Stimulated activated naive B cell treated with anti-CD40 and anti-IgM and Interleukin-4, amounts not matched to agents 10 μg/mL and 1 μg/mL and 100 μg/mL, for 72 hours (primary cell): Measurements from ENCODE around the gene CSRNP3.
A peak's percentile ranks its signal among the peaks of the same experiment; 100 is the strongest.
"Not testable (repeated sequence)": the region's sequence is repeated elsewhere in the genome, so short reads cannot be mapped to it uniquely, and the experiment has no call there.

Experiments
- ATAC-seq, 2 donors: fragments of 150-1000 bp; cut with Tn5 transposase; replicated peaks; 2 replicates each; pipeline ENCODE4 v1.10.0; 2021; ENCODE audit warnings: moderate library complexity in 1 of 2
- DNase-seq: peaks from one replicate; pipeline ENCODE4 v3.0.0; 2021
- H3K27ac Mint-ChIP-seq: one replicate; pipeline ENCODE4 v1.8.0; 2022; ENCODE audit warnings: mild to moderate bottlenecking, mixed read lengths
- H3K27me3 Mint-ChIP-seq, 2 donors: one replicate each; pipeline ENCODE4 v1.8.0; 2022; ENCODE audit warnings: mixed read lengths in 2 of 2
- H3K36me3 Mint-ChIP-seq, 2 donors: one replicate each; pipeline ENCODE4 v1.8.0; 2022; ENCODE audit warnings: mixed read lengths in 2 of 2, mild to moderate bottlenecking in 1 of 2
- H3K4me1 Mint-ChIP-seq, 2 donors: one replicate each; pipeline ENCODE4 v1.8.0; 2022; ENCODE audit warnings: mixed read lengths in 2 of 2, mild to moderate bottlenecking in 1 of 2
- H3K4me3 Mint-ChIP-seq, 2 donors: one replicate each; pipeline ENCODE4 v1.8.0; 2022; ENCODE audit warnings: mild to moderate bottlenecking in 2 of 2, mixed read lengths in 2 of 2, moderate library complexity in 1 of 2
- H3K9me3 Mint-ChIP-seq, 2 donors: one replicate each; pipeline ENCODE4 v1.8.0; 2022; ENCODE audit warnings: mixed read lengths in 2 of 2, mild to moderate bottlenecking in 1 of 2

The CSRNP3 gene

DNA sequence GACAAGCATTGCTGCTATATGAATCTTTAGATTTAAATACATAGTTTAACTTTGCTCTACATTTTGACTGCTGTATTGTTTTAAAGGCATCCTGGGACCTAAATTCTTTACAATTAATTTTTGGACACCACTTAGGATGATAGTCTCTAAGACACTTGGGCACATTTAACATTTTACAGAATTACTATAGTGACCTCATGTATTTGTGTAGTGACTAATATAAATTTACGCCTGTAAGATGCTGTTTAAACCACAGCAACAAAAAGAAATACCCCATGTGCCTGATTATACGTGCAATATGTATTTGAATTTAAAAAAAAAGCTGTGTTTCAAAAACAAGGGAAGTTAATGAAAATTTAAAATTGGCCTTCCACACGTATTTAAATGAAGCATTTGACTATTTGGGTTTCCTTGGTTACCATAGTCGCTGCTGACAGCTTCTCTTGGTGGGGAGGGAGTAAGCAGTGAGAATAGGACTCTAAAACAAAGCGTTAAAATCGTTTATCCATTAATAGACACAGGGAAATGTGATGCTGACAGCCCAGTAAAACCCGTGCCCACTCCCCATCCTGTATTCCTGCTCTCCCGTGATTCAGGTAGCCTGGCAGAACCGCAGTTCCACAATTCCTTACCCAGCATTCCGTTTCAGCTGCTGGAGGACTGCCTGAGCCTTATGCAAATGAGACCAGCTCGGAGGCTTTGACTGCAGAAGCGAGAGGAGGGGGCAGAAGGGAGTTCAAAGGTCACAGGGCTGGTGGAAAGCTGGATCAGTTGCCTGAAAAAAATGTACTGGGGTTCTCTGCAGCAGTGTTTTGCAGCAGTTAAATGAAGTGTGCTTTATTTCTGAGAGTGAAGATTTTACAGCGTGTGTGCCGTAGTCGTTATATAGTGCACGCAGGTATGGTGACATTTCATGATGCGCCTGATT lies 104.3 kb downstream of the CSRNP3 start:
- peaks cover 4 to 5% of the 10 kb centered on the region in 2 donors for H3K27me3 Mint-ChIP-seq
- peak overlapping the region; percentile 33 to 46 for H3K4me3 Mint-ChIP-seq
- H3K27ac Mint-ChIP-seq = no peak overlapping the region
- peaks cover 0 to 3% of the 10 kb centered on the region in 2 donors for H3K4me1 Mint-ChIP-seq
- no peaks in the 10 kb centered on the region for H3K36me3 Mint-ChIP-seq
- DNase-seq (no peak), ATAC-seq (peak in 1 of 2 donors; percentile 23)
- H3K9me3 Mint-ChIP-seq = no peaks in the 10 kb centered on the region

DNA sequence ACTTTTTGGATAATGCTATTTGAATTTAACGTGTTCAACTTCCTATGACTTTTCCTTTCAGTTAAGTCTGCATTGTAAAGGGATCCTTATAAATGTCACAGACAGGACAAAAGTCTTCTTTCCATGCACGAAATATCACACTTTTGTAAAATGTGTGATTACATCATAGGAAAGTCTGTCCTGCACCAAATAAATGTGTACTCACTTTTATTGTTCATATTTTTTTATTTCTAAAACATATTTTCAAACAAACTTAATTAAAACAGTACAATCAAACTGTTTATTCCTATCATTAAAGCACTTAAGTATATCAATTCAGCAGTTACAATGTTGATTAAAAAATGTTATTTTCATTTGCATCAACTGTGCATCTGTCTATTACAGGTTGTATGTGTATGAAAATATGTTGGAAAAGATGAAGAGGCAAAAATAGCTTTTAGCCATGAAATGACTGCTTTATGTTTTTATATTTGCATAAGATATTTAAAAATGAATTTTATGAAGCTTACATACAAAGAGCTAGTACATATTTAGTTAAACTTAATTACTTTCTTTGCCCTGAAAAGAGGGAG lies 105.6 kb downstream of the CSRNP3 start:
- no peak for ATAC-seq

DNA sequence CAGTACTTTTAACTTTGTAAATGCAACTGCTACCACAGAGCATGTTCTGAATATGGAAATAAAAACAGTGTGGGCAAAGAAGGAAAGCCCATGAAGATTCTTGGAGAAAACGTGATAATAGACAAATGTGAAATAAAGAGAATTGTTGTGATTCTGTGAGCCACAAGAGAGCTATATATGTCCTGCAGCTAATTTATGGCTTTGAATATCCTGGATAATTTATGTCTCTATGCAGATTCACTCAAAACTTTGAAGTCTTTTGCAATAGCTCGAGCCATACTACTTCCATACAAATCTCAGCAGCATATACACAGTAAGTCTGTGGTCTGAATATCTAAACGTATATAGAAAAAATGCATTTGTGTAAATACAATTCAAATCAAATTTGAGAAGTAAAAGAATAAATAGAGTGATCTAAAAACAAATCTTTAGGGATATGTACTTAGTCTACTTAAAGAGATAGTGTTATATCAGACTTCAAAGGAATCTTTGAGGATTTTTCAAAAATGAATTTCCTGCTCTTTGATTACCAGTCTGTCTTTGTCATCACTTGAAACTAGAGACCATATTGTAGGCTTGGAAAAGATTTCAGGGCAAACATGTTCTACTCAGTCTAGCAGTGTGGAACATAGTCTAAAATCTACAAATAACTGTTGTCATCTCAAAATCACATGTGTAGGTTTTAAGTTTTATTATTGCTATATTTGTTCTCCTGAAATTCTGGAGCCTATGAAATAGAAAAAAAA lies 107.1 kb downstream of the CSRNP3 start:
- H3K27me3 Mint-ChIP-seq = peaks cover 4 to 5% of the 10 kb centered on the region in 2 donors
- H3K36me3 Mint-ChIP-seq = no peaks in the 10 kb centered on the region
- no peaks in the 10 kb centered on the region for H3K9me3 Mint-ChIP-seq
- H3K4me1 Mint-ChIP-seq = peaks cover 0 to 3% of the 10 kb centered on the region in 2 donors
- ATAC-seq (no peak), DNase-seq (no peak)
- no peak overlapping the region for H3K4me3 Mint-ChIP-seq
- H3K27ac Mint-ChIP-seq = no peak overlapping the region

More for the DNA sequence above, 105.6 kb downstream of the CSRNP3 start:
- no peak overlapping the region for H3K27ac Mint-ChIP-seq
- DNase-seq = no peak
- no peak overlapping the region for H3K4me3 Mint-ChIP-seq
- peaks cover 4 to 5% of the 10 kb centered on the region in 2 donors for H3K27me3 Mint-ChIP-seq
- no peaks in the 10 kb centered on the region for H3K36me3 Mint-ChIP-seq
- H3K4me1 Mint-ChIP-seq = peaks cover 0 to 3% of the 10 kb centered on the region in 2 donors
- no peaks in the 10 kb centered on the region for H3K9me3 Mint-ChIP-seq

DNA sequence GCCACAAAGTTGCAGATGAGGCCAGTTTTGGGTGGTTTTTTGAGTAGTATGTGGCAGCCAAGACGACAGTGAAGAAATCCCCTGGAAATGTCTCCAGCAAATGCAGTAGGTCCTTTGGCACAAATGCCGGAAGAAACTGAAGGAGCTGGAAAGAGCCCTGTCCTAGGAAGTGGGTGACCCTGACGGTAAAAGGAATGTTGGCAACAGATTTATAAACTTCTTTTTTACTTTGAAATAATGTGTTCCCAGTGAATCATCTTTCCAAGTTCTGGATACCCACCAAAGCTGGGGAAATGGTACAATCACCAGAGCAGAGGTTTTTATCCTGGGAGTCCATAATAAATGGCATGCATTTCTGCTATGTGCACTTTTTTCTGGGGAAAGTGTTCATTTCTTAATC lies 112.9 kb downstream of the CSRNP3 start:
- Mint-ChIP-seq H3K4me3 (no peak overlapping the region), H3K27ac (no peak overlapping the region), H3K36me3 (no peaks in the 10 kb centered on the region), H3K27me3 (peaks cover 0 to 7% of the 10 kb centered on the region in 2 donors), H3K4me1 (peaks cover 4 to 7% of the 10 kb centered on the region in 2 donors), H3K9me3 (no peaks in the 10 kb centered on the region)
- no peak for DNase-seq
- no peak for ATAC-seq

DNA sequence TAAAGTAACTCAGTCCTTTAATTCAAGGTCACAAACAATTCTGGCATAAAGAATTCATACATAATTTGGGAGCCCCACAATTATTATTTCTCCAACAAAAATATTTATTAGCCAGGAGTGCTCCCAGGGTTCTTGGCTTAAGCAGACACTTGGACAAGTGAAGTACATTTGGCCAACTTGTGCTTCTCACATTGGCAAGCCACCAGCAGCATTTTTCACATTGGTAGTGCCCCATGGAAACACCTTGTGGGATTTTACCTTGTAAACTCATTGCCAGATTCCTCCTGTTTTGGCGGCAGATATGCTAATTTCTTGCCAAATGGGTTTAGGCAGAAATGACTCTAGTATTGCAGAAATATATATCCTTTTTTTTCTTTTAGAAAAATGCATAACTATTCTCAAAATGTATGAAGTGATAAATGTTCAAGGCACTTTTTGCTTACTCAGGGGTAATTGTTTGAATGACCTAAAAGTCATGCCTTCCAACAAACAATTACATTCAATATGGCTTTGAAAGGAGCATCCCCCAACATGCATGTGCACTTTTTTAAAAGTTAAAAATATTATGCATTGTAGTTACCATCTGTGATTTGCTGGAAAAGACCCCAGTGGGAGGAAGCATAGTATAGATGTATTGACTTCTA lies 113.5 kb downstream of the CSRNP3 start:
- H3K27ac Mint-ChIP-seq = no peak overlapping the region

DNA sequence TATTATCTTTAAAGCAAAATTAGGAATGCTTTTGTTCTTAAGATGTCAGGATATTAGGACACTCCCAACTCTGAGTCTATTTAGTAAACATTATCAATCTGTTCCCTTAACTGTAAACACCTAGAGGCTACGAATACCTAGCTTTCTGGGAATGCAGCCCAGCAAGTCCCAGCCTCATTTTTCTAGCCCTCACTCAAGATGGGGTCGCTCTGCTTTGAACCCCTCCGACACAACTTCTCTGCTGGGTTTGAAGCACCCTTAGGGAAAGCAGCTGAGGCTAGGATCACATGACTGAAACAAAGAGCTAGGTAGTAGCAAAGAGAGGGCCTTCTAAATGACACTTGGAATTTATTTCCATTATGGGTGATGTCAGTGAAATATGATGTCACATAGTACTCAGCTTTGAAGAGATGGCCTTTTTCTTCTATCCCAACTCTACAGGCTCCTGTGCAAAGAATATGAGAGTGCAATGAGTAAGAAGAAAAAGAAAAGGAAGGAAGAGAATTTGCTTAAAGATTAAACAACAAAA lies 114.7 kb downstream of the CSRNP3 start:
- ATAC-seq = no peak
- H3K36me3 Mint-ChIP-seq = peaks cover 0 to 3% of the 10 kb centered on the region in 2 donors

More for the DNA sequence above, 113.5 kb downstream of the CSRNP3 start:
- no peak for ATAC-seq
- Mint-ChIP-seq H3K4me3 (no peak overlapping the region), H3K36me3 (peaks cover 0 to 3% of the 10 kb centered on the region in 2 donors), H3K9me3 (peaks cover 0 to 2% of the 10 kb centered on the region in 2 donors), H3K27me3 (peaks cover 0 to 7% of the 10 kb centered on the region in 2 donors), H3K4me1 (peaks cover 5 to 11% of the 10 kb centered on the region in 2 donors)
- no peak for DNase-seq

DNA sequence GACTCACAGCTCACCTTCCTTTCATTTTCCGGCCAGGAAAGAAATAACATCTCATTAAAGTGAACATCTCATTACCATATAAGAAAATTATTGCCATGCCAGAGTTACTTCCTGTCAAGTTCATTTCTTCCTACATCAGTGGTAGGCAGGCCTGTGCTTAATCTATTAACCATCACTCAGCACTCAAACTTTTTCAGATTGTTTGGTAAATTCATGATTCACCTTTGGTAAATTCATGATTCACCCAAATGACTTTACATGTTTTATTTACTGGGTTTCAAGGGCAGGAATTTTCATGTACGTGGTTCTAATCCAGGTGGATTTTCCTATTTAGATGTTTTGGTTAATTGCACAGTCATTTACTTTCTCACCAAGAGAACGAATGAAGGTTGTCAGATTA lies 116.5 kb downstream of the CSRNP3 start:
- peaks cover 4 to 7% of the 10 kb centered on the region in 2 donors for H3K36me3 Mint-ChIP-seq
- H3K9me3 Mint-ChIP-seq = peaks cover 4 to 8% of the 10 kb centered on the region in 2 donors
- H3K27ac Mint-ChIP-seq = no peak overlapping the region
- no peak overlapping the region for H3K4me3 Mint-ChIP-seq
- peaks cover 9 to 16% of the 10 kb centered on the region in 2 donors for H3K4me1 Mint-ChIP-seq
- no peak for ATAC-seq
- DNase-seq = no peak
- peaks cover 2 to 8% of the 10 kb centered on the region in 2 donors for H3K27me3 Mint-ChIP-seq

More for the DNA sequence above, 114.7 kb downstream of the CSRNP3 start:
- Mint-ChIP-seq H3K27ac (no peak overlapping the region), H3K9me3 (peaks cover 0 to 3% of the 10 kb centered on the region in 2 donors), H3K27me3 (peaks cover 0 to 7% of the 10 kb centered on the region in 2 donors), H3K4me3 (no peak overlapping the region), H3K4me1 (peaks cover 5 to 11% of the 10 kb centered on the region in 2 donors)
- DNase-seq = no peak

DNA sequence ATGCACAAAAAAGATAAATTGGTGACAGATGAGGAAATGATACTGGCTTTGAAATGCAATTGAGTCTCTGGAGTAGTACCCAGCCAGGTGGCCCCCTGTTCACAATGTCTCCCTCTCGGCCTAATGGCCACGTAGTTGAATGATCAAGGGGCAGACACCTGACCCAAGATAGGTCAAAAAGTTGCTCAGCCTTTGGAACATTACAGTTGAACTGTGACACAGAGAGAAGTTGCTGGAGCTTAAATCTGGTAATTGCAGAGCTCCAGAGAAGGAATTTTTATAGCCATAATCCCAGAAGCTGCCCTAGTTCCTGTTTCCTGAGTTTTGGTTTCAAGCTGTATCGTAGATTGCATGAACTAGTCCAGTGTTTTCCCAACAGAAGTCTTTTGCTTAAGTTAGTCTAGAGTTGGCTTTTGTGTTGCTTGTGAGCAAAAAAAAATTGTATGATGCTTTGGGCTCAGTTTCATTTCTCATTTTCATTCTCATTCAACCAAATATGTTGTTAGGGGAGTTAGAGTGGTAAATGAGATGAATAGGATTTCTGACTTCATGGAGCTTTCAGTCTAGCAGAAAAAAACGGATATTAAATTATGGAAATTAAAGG lies 117.9 kb downstream of the CSRNP3 start:
- peak; percentile 94 to 95 for ATAC-seq
- peak overlapping the region; percentile 37 for H3K27ac Mint-ChIP-seq
- peaks cover 3 to 4% of the 10 kb centered on the region in 2 donors for H3K27me3 Mint-ChIP-seq

DNA sequence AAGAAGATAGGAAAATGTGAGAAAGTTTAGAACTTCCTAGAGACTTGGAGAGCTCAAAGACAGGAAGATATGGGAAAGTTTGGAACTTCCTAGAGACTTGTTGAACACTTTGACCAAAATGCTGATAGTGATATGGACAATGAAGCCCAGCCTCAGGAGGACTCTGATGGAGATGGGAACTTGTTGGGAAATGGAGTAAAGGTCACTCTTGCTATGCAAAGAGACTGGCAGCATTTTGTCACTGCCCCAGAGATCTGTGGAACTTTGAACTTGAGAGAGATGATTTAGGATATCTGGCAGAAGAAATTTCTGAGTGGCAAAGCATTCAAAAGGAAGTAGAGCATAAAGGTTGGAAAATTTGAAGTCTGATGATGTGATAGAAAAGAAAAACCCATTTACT lies 121.5 kb downstream of the CSRNP3 start:
- not testable (repeated sequence) for H3K9me3 Mint-ChIP-seq, DNase-seq, H3K27me3 Mint-ChIP-seq, ATAC-seq, H3K4me3 Mint-ChIP-seq, H3K36me3 Mint-ChIP-seq
- Mint-ChIP-seq H3K4me1 (peaks cover 13 to 29% of the 10 kb centered on the region in 2 donors), H3K27ac (peak overlapping the region; percentile 83)

More for the DNA sequence above, 117.9 kb downstream of the CSRNP3 start:
- Mint-ChIP-seq H3K4me3 (peak overlapping the region in 1 of 2 donors; percentile 35), H3K9me3 (peaks cover 6 to 10% of the 10 kb centered on the region in 2 donors), H3K4me1 (peaks cover 10 to 19% of the 10 kb centered on the region in 2 donors), H3K36me3 (peaks cover 5 to 9% of the 10 kb centered on the region in 2 donors)
- peak; percentile 2 for DNase-seq

DNA sequence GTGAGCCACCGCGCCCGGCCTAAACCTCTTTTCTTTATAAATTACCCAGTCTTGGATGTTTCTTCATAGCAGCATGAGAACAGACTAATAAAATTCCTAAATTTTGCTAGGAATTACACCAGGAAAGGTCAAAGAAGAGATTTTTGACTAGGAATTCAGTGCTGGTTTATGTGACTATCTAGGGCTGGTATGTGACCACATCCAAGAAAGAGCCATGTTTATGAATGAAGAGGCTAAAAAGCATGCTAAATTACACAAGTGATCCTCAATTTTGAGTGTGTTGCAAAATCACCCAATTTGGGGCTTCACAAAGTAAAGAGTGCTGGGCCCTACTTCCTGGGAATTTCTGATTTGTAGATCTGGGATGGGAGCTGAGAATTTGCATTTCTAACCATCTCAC lies 123.6 kb downstream of the CSRNP3 start:
- Mint-ChIP-seq H3K27me3 (peaks cover 3 to 4% of the 10 kb centered on the region in 2 donors), H3K4me1 (peaks cover 7 to 18% of the 10 kb centered on the region in 2 donors), H3K36me3 (peaks cover 5 to 6% of the 10 kb centered on the region in 2 donors), H3K9me3 (peaks cover 6 to 8% of the 10 kb centered on the region in 2 donors), H3K4me3 (no peak overlapping the region), H3K27ac (peak overlapping the region; percentile 3)
- no peak for DNase-seq
- no peak for ATAC-seq

DNA sequence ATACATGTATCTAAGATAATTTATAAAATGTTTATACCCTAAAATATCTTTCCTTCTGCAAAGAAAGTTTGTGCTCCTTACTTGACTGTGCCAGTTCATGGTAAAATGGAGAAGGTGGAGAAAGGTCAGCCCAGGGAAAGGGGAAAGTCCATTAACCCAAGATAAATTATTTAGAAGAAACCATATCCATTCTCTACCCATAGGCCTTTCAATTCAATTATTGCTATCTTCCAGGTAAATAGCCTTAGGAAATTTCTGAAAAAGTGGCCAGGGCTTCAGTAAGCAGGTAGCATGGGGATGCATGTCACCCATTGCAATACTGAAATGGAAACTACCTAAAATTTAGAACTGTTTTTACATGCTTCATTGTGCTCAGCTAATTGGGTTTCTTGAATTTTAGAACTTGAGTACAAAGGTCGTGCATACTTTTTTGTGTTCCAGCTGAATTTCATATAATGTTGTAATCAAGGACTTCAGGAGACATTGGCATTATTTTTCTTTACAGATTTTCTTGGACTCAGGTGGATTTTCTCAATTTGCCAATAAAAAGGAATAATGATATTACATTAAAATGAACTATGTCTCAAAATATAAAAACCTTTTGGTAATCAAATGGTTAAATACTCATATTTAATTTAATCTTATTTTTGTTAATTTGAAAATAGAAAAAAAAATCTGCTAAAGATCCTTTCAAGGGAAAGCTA lies 124.9 kb downstream of the CSRNP3 start:
- Mint-ChIP-seq H3K4me1 (peaks cover 7 to 23% of the 10 kb centered on the region in 2 donors), H3K27me3 (peaks cover 3 to 10% of the 10 kb centered on the region in 2 donors), H3K4me3 (no peak overlapping the region), H3K36me3 (peaks cover 5 to 6% of the 10 kb centered on the region in 2 donors), H3K9me3 (peaks cover 6% of the 10 kb centered on the region in 2 donors), H3K27ac (no peak overlapping the region)
- no peak for DNase-seq
- ATAC-seq = peak; percentile 42 to 54

DNA sequence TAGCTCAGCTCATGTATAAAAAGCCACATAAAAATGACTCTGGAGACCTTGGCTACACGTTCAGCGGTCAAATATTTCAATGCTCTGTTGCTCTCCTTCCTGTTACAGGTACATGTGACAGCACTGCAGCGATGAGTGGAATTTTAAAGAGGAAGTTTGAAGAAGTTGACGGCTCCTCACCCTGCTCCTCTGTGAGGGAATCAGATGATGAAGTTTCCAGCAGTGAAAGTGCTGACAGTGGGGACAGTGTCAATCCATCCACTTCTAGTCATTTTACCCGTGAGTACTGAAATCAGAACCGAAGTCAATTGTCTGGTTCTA lies 125.4 kb downstream of the CSRNP3 start:
- H3K36me3 Mint-ChIP-seq = peaks cover 5 to 6% of the 10 kb centered on the region in 2 donors
- no peak overlapping the region for H3K27ac Mint-ChIP-seq
- DNase-seq = peak; percentile 35
- peaks cover 7 to 23% of the 10 kb centered on the region in 2 donors for H3K4me1 Mint-ChIP-seq
- peaks cover 3 to 10% of the 10 kb centered on the region in 2 donors for H3K27me3 Mint-ChIP-seq
- peak overlapping the region; percentile 56 to 60 for H3K4me3 Mint-ChIP-seq
- ATAC-seq = peak; percentile 98 to 99
- peaks cover 6% of the 10 kb centered on the region in 2 donors for H3K9me3 Mint-ChIP-seq

DNA sequence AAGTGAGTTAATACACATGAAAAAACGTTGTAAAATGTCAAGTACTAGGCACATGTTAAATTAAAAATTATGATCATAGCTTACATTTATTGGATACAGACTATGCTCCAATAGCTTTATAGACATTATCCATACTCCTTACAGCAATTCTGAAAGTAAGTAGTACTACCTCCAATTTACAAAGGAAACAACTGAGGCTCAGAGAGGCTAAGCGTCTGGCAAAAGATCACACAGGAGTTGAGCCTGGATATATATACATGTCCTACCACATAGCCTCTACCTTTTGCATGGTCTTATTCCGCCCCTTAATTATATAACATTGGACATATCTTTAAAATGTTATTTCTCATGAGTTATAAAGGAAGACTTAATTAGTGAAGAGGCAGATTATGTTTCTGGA lies 127.3 kb downstream of the CSRNP3 start:
- H3K27ac Mint-ChIP-seq = no peak overlapping the region
- H3K27me3 Mint-ChIP-seq = peaks cover 0 to 6% of the 10 kb centered on the region in 2 donors
- DNase-seq = no peak
- H3K9me3 Mint-ChIP-seq = no peaks in the 10 kb centered on the region
- peaks cover 3 to 16% of the 10 kb centered on the region in 2 donors for H3K4me1 Mint-ChIP-seq
- H3K4me3 Mint-ChIP-seq = no peak overlapping the region
- no peaks in the 10 kb centered on the region for H3K36me3 Mint-ChIP-seq
- no peak for ATAC-seq
